Small intestine (tissue), 7 donors: ENCODE measurements around the gene SIRT4. TPM values are rescaled to one million over a fixed set of nuclear protein-coding genes. Genes with fewer than 3 reads are reported as not detected.

Experiments used
- DNase-seq, 2 donors: peaks; one replicate each; pipeline versions ENCODE4 v3.0.0 to v3.0.0-alpha.2; 2013
- FAIRE-seq: peaks from 2 replicates; lab custom pipeline; 2012; peaks lifted over from hg19 to GRCh38; lab: Jason Lieb, UNC
- H3K27ac ChIP-seq, 3 donors: one replicate each; pipeline ENCODE4 v1.5.1; 2013; ENCODE audit warnings: low read length in 2 of 3, mild to moderate bottlenecking in 2 of 3, control low read depth in 1 of 3, inconsistent platforms in 1 of 3, low read depth in 1 of 3, moderate library complexity in 1 of 3
- H3K27me3 ChIP-seq, 3 donors: one replicate each; pipeline ENCODE4 v1.6.1; 2013; ENCODE audit warnings: low read length in 3 of 3, inconsistent platforms in 1 of 3; ENCODE audit not compliant: control insufficient read depth in 3 of 3, insufficient read depth in 3 of 3
- H3K36me3 ChIP-seq, 3 donors: one replicate each; pipeline ENCODE4 v1.6.1; 2013; ENCODE audit warnings: low read length in 3 of 3, inconsistent platforms in 1 of 3, low read depth in 1 of 3, mild to moderate bottlenecking in 1 of 3, moderate library complexity in 1 of 3; ENCODE audit not compliant: control insufficient read depth in 3 of 3, insufficient read depth in 2 of 3
- H3K4me1 ChIP-seq, 3 donors: one replicate each; pipeline ENCODE4 v1.6.1; 2013; ENCODE audit warnings: low read length in 2 of 3, inconsistent platforms in 1 of 3, low read depth in 1 of 3, mild to moderate bottlenecking in 1 of 3, moderate library complexity in 1 of 3; ENCODE audit not compliant: control insufficient read depth in 3 of 3, insufficient read depth in 2 of 3
- H3K4me3 ChIP-seq, 3 donors: one replicate each; pipeline ENCODE4 v1.5.1; 2013; ENCODE audit warnings: low read length in 3 of 3, control low read depth in 1 of 3, inconsistent platforms in 1 of 3, low read depth in 1 of 3, mild to moderate bottlenecking in 1 of 3, moderate library complexity in 1 of 3
- H3K9me3 ChIP-seq, 2 donors: one replicate each; pipeline ENCODE4 v1.6.1; 2013; ENCODE audit warnings: low read depth in 1 of 2, low read length in 1 of 2; ENCODE audit not compliant: control insufficient read depth in 2 of 2, insufficient read depth in 1 of 2
- WGBS, 3 donors: extraction: QIAGEN DNeasy Blood & Tissue Kit; methylation state at CpG; one replicate each; pipeline ENCODE4 v1.1.7; 2013; 5-methylcytosine and 5-hydroxymethylcytosine counted together
- polyA plus RNA-seq, 4 donors: library from polyadenylated mRNA; stranded (reverse) in 3 of 4; unstranded in 1 of 4; fragments of 200-250 nt in 3 of 4; fragments of 120-200 nt in 1 of 4; gene quantifications; one replicate each; pipeline versions ENCODE4 v1.2.1 to v1.2.3, GENCODE V29; 2013
- donor health status: healthy with polysubstance abuse.
- donor health status: control.
- donor health status: control.
- donor health status: Bipolar disorder and iron deficiency.
- donor health status: healthy.

Gene SIRT4
- polyA plus RNA-seq, 4 donors = 1.4 to 8.1 (median 2.5) TPM

DNA sequence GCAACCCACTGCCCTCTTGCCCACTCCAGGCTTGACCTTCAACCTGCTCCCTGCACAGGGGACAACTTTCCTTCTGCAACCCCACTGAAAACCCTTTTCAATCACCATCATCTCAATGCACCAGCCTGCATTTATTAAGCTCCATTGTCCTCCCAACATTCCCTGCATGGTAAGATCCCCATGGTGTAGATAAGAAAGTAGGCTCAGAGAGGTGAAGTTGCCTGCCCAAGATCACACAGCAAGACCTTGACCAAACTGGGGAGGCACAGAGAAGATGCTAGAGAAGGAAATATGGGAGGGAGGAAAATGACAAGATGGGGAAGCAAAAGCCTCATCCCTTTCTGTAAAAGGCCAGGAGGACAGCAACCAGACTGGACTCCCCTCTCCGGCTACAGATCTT is 57.0 kb downstream of the SIRT4 start:
- DNase-seq (no peak), FAIRE-seq (no peak)
- H3K9me3 ChIP-seq = no peaks in the 10 kb centered on the region
- H3K4me3 ChIP-seq = no peak overlapping the region
- peaks cover 0 to 3% (median 0%) of the 10 kb centered on the region in 3 donors for H3K27me3 ChIP-seq
- 88 to 100% (median 96%) methylated on average over 1 of the region's 1 CpG for WGBS, 3 donors
- H3K4me1 ChIP-seq = peaks cover 3 to 31% (median 3%) of the 10 kb centered on the region in 3 donors
- H3K27ac ChIP-seq = no peak overlapping the region
- peaks cover 0 to 62% (median 0%) of the 10 kb centered on the region in 3 donors for H3K36me3 ChIP-seq

GRCh38 chr12:120361506-120362208 is 59.5 kb downstream of the SIRT4 start:
- peaks cover 0 to 4% (median 0%) of the 10 kb centered on the region in 3 donors for H3K27me3 ChIP-seq
- DNase-seq (peak; percentile 54 to 84), FAIRE-seq (no peak)
- 8 to 11% (median 10%) methylated on average over 41 to 56 of the region's 56 CpGs for WGBS, 3 donors
- peak overlapping the region in 2 of 3 donors; percentile 9 to 38 for H3K4me3 ChIP-seq
- peak overlapping the region; percentile 9 to 81 (median 28) for H3K27ac ChIP-seq
- H3K36me3 ChIP-seq = peaks cover 0 to 67% (median 0%) of the 10 kb centered on the region in 3 donors
- peaks cover 3 to 55% (median 5%) of the 10 kb centered on the region in 3 donors for H3K4me1 ChIP-seq
- no peaks in the 10 kb centered on the region for H3K9me3 ChIP-seq

Other genes starting within 250 kb of the SIRT4 start
- 10 to 100 TPM; 21.5 to 31.9 (median 24.4) TPM for gene RAB35, start 185.6 kb upstream of the SIRT4 start, polyA plus RNA-seq
- 10 to 100 TPM; 12.3 to 47.9 (median 21.0) TPM for gene GCN1, start 107.6 kb upstream of the SIRT4 start, polyA plus RNA-seq
- 1,000 to 10,000 TPM; 2,529 to 5,599 (median 3,641) TPM for gene RPLP0, start 101.2 kb upstream of the SIRT4 start, polyA plus RNA-seq
- gene PXN, start 36.6 kb upstream of the SIRT4 start, polyA plus RNA-seq = 100 to 1,000 TPM in 3 of 4 donors, 10 to 100 TPM in 1; 79.3 to 132 (median 115) TPM
- not detected for gene RNU4-2, start 10.4 kb upstream of the SIRT4 start, polyA plus RNA-seq
- not detected for gene RNU4-1, start 9.1 kb upstream of the SIRT4 start, polyA plus RNA-seq
- 10 to 100 TPM in 1 of 4 donors, 1 to 10 TPM in 2, under 1 TPM in 1; 0.53 to 19.9 (median 5.2) TPM for gene PLA2G1B, start 25.5 kb downstream of the SIRT4 start, polyA plus RNA-seq
- 10 to 100 TPM in 1 of 4 donors, 1 to 10 TPM in 1, under 1 TPM in 2; 0.54 to 10.8 (median 3.5) TPM for gene MSI1, start 66.8 kb downstream of the SIRT4 start, polyA plus RNA-seq
- gene COX6A1, start 135.8 kb downstream of the SIRT4 start, polyA plus RNA-seq = 1,000 to 10,000 TPM in 3 of 4 donors, 100 to 1,000 TPM in 1; 389 to 1,784 (median 1,396) TPM
- gene TRIAP1, start 144.1 kb downstream of the SIRT4 start, polyA plus RNA-seq = 10 to 100 TPM; 29.5 to 36.6 (median 34.3) TPM
- gene GATC, start 144.1 kb downstream of the SIRT4 start, polyA plus RNA-seq = 10 to 100 TPM; 13.8 to 33.6 (median 18.2) TPM
- gene SRSF9, start 167.4 kb downstream of the SIRT4 start, polyA plus RNA-seq = 100 to 1,000 TPM in 3 of 4 donors, 10 to 100 TPM in 1; 96.6 to 139 (median 123) TPM
- gene DYNLL1, start 193.8 kb downstream of the SIRT4 start, polyA plus RNA-seq = 100 to 1,000 TPM; 312 to 554 (median 387) TPM
- 10 to 100 TPM; 33.2 to 50.8 (median 41.4) TPM for gene COQ5, start 226.8 kb downstream of the SIRT4 start, polyA plus RNA-seq
- 100 to 1,000 TPM in 3 of 4 donors, 10 to 100 TPM in 1; 76.8 to 261 (median 130) TPM for gene RNF10, start 232.0 kb downstream of the SIRT4 start, polyA plus RNA-seq